Activated B cell treated with CpG ODN at 0.5 μM for 24 hours (primary cell): ENCODE results near the gene DAPP1. TPM values are rescaled to one million over a fixed set of nuclear protein-coding genes. Genes with fewer than 3 reads are reported as not detected.

Experiments used
- ATAC-seq: fragments of 200-7000 bp; cut with Tn5 transposase; one replicate; pipeline ENCODE4 v1.10.0; 2021; ENCODE audit warnings: low read depth, mild to moderate bottlenecking, moderate library complexity
- CTCF ChIA-PET: fragments of 350-600 bp; sonication (Branson Sonifier 250); formaldehyde crosslinking; loops from one replicate; lab custom pipeline; 2021; ENCODE audit warnings: antibody characterized with exemption; lab: Charles Lee
- POLR2A ChIA-PET: fragments of 350-600 bp; sonication (Branson Sonifier 250); formaldehyde crosslinking; loops from one replicate; lab custom pipeline; 2021; ENCODE audit warnings: antibody characterized with exemption; lab: Charles Lee
- DNase-seq: peaks from one replicate; pipeline ENCODE4 v3.0.0; 2022
- H3K27ac Mint-ChIP-seq: one replicate; pipeline ENCODE4 v1.8.0; 2020; ENCODE audit warnings: mixed read lengths
- H3K27me3 Mint-ChIP-seq: one replicate; pipeline ENCODE4 v1.8.0; 2021; ENCODE audit warnings: mixed read lengths
- H3K36me3 Mint-ChIP-seq: one replicate; pipeline ENCODE4 v1.8.0; 2021; ENCODE audit warnings: low read depth, mixed read lengths
- H3K4me1 Mint-ChIP-seq: one replicate; pipeline ENCODE4 v1.8.0; 2021; ENCODE audit warnings: mixed read lengths
- H3K4me3 Mint-ChIP-seq: one replicate; pipeline ENCODE4 v1.8.0; 2020; ENCODE audit warnings: mild to moderate bottlenecking, mixed read lengths
- H3K9me3 Mint-ChIP-seq: one replicate; pipeline ENCODE4 v1.8.0; 2020; ENCODE audit warnings: mixed read lengths
- intact Hi-C: fragments of 100-400 bp; cut with micrococcal nuclease; formaldehyde crosslinking; loops from one replicate; pipeline ENCODE4 v1.15.1; 2024
- total RNA-seq: library from RNA; stranded (reverse); gene quantifications from 2 replicates; pipeline ENCODE4 v1.2.3, GENCODE V29; 2022
- TF ChIP-seq, protein P1 (sequence below): fragments of 200-600 bp; IDR thresholded peaks from one replicate; pipeline ENCODE4 v1.8.0; 2022; ENCODE audit warnings: antibody characterized with exemption, mild to moderate bottlenecking

The DAPP1 gene
- total RNA-seq, 1 donor from 2014 or later, result 144 TPM

- H3K27me3 Mint-ChIP-seq, result peaks cover 58% of the 10 kb centered on the region
- ChIA-PET POLR2A (no interaction called here), CTCF (no interaction called here)
- H3K36me3 Mint-ChIP-seq, result no peaks in the 10 kb centered on the region
- no peaks in the 10 kb centered on the region for H3K9me3 Mint-ChIP-seq
- TF ChIP-seq, protein P1, sequence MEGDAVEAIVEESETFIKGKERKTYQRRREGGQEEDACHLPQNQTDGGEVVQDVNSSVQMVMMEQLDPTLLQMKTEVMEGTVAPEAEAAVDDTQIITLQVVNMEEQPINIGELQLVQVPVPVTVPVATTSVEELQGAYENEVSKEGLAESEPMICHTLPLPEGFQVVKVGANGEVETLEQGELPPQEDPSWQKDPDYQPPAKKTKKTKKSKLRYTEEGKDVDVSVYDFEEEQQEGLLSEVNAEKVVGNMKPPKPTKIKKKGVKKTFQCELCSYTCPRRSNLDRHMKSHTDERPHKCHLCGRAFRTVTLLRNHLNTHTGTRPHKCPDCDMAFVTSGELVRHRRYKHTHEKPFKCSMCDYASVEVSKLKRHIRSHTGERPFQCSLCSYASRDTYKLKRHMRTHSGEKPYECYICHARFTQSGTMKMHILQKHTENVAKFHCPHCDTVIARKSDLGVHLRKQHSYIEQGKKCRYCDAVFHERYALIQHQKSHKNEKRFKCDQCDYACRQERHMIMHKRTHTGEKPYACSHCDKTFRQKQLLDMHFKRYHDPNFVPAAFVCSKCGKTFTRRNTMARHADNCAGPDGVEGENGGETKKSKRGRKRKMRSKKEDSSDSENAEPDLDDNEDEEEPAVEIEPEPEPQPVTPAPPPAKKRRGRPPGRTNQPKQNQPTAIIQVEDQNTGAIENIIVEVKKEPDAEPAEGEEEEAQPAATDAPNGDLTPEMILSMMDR, result no peak
- no peak overlapping the region for H3K27ac Mint-ChIP-seq
- H3K4me1 Mint-ChIP-seq, result no peaks in the 10 kb centered on the region
- ATAC-seq (no peak), DNase-seq (no peak)
- intact Hi-C loops, result no loop called here
- H3K4me3 Mint-ChIP-seq, result no peak overlapping the region
Measured at GRCh38 chr4:99800332-99801004, 16.2 kb upstream of the DAPP1 start.

DNA sequence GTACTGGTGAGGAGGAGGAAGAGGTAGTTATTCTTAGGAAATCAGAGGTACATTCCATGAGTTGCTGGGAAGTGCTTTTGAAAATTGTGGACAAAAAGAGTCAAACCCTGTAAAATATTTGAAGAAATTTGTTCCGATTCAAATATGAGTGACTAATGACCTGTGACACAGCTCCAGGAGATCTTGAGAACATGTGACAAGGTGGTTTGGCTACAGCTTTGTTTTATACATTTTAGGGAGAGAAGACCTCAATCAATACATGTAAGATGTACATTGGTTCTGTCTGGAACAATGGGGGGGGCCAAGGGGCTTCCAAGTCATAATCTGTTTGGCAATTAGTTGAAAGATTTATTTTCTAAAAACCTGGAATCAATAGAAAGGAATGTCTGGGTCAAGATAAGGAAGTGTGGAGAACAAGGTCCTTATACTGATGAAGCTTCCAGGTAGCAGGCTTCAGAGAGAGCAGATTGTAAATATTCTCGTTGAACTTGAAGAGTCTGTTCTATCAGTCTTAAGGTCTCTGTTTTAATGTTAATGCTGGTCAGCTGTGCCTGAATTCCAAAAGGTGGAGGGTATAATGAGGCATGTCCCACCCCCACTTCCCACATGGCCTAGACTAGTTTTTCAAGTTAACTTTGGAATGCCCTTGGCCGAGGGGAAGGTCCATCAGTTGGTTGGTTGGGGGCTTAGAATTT is 15.5 kb upstream of the DAPP1 start:
- Mint-ChIP-seq H3K4me3 (no peak overlapping the region), H3K9me3 (no peaks in the 10 kb centered on the region), H3K4me1 (no peaks in the 10 kb centered on the region), H3K27me3 (peaks cover 53% of the 10 kb centered on the region), H3K27ac (no peak overlapping the region), H3K36me3 (no peaks in the 10 kb centered on the region)
- POLR2A ChIA-PET, result no interaction called here
- ATAC-seq, result no peak
- CTCF ChIA-PET, result no interaction called here
- no peak for DNase-seq
- TF ChIP-seq, protein P1, result no peak
- intact Hi-C loops, result no loop called here

DNA sequence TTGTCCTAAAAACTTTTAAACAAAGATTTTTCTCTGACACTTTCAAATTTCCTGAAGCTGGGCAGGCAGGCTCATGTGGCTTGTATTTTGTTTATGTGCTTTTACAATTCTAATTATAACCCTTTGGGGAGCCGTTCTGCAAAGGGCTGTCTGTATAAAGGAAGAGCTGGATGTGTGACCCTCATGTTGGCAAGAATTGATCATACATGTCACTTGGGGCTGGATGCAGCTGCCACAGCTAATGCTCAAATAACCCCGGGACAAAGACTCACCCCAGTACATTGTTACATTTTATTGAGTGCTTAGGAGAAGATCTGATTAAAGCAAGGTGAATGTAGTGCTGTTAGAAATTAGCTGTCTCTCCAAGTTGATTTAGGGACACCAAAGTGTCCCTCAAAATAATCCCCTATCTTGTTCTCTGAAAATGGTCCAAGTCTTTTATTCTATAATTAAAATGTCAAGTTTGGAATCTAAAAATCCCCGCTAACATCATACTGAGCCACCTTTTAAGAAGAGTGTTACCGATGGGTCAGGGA is 13.0 kb upstream of the DAPP1 start:
- no peak overlapping the region for H3K4me3 Mint-ChIP-seq
- no peak overlapping the region for H3K27ac Mint-ChIP-seq
- peaks cover 38% of the 10 kb centered on the region for H3K27me3 Mint-ChIP-seq
- no peaks in the 10 kb centered on the region for H3K36me3 Mint-ChIP-seq
- peaks cover 6% of the 10 kb centered on the region for H3K4me1 Mint-ChIP-seq
- no peak for ATAC-seq
- ChIA-PET POLR2A (interaction anchor here (0.8 to 1.1 kb wide), 2 partner anchors 13 to 240 kb away, joined by 3 read pairs; partner anchors contain the start of genes DAPP1 and TRMT10A), CTCF (interaction anchor here (1.7 kb wide), 1 partner anchor 8 kb away, joined by 8 read pairs; no protein-coding TSS in a partner anchor)
- TF ChIP-seq, protein P1, result no peak
- DNase-seq, result no peak
- intact Hi-C loops, result no loop called here
- H3K9me3 Mint-ChIP-seq, result no peaks in the 10 kb centered on the region

DNA sequence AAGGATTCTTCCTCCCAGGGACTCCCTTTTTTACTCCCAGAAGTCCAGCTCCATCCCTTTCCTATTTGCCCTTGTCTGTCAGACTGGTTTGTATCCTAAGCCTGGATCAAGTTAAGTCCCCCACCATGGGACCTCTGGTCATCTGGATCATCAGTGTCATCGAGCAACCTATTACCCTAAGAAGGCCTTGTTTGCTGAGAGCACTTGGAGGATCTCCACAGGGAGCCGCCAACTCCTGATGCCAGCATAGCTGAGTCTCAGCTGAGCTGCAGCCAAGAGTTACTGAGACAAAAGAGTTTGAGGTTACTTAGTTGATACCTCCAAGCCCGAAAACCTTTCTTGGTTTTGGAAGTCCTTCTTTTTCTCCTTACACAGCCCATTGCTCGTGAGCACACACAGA is 10.1 kb upstream of the DAPP1 start:
- POLR2A ChIA-PET, result no interaction called here
- no peak overlapping the region for H3K4me3 Mint-ChIP-seq

More for the DNA sequence above, 10.1 kb upstream of the DAPP1 start:
- Mint-ChIP-seq H3K36me3 (no peaks in the 10 kb centered on the region), H3K27ac (no peak overlapping the region), H3K9me3 (no peaks in the 10 kb centered on the region), H3K27me3 (peaks cover 24% of the 10 kb centered on the region), H3K4me1 (peaks cover 17% of the 10 kb centered on the region)
- CTCF ChIA-PET, result interaction anchor here (4.1 kb wide), 1 partner anchor 244 kb away, joined by 38 read pairs; the partner anchor contains the start of gene TRMT10A
- no peak for ATAC-seq
- intact Hi-C loops, result no loop called here
- DNase-seq, result no peak
- TF ChIP-seq, protein P1, result no peak
